Measurements from ENCODE around the gene SCFD2.

GRCh38 chr4:53364624-53365023 lies 1.2 kb downstream of the SCFD2 start:
- TF ChIP-seq POLR2A (IDR thresholded peaks at IDR 0.05) = no peak
- no peak for TF ChIP-seq CTCF (IDR thresholded peaks at IDR 0.05 in 4 of 5, conservative IDR thresholded peaks at IDR 0.05 in 1 of 5)
